Suprapubic skin (tissue), 4 donors: Measurements from ENCODE around the gene CBLB. TPM values are rescaled to one million over a fixed set of nuclear protein-coding genes. Genes with fewer than 3 reads are reported as not detected.

Source experiments
- DNase-seq, 2 donors: peaks; one replicate each; pipeline ENCODE4 v3.0.0-alpha.2; 2019; ENCODE audit warnings: low spot score in 2 of 2
- H3K27ac ChIP-seq: fragments of 200-600 bp; sonication (generic); one replicate; pipeline ENCODE4 v1.5.1; 2019
- H3K27me3 ChIP-seq: fragments of 200-600 bp; sonication (generic); one replicate; pipeline ENCODE4 v1.5.1; 2019
- H3K36me3 ChIP-seq: fragments of 200-600 bp; sonication (generic); one replicate; pipeline ENCODE4 v1.5.1; 2019
- H3K4me1 ChIP-seq: fragments of 200-600 bp; sonication (generic); one replicate; pipeline ENCODE4 v1.5.1; 2019
- H3K4me3 ChIP-seq: fragments of 200-600 bp; sonication (generic); one replicate; pipeline ENCODE4 v1.5.1; 2019; ENCODE audit warnings: mild to moderate bottlenecking
- H3K9me3 ChIP-seq: fragments of 200-600 bp; sonication (generic); one replicate; pipeline ENCODE4 v1.5.1; 2019
- CTCF ChIP-seq, 2 donors: fragments of 200-600 bp in 1 of 2; fragments of 450-650 bp in 1 of 2; sonication (generic) in 1 of 2; IDR thresholded peaks; one replicate each; pipeline ENCODE4 v1.5.1; 2016 to 2019; ENCODE audit warnings: antibody characterized with exemption in 2 of 2, mild to moderate bottlenecking in 1 of 2, moderate library complexity in 1 of 2
- EP300 ChIP-seq: sonication (generic); formaldehyde crosslinking; IDR thresholded peaks from one replicate; pipeline ENCODE4 v1.6.1; 2017; ENCODE audit warnings: antibody characterized with exemption
- POLR2A ChIP-seq, 2 donors: fragments of 450-650 bp; IDR thresholded peaks; one replicate each; pipeline ENCODE4 v1.6.1; 2017; ENCODE audit warnings: antibody characterized with exemption in 2 of 2, mild to moderate bottlenecking in 2 of 2, moderate library complexity in 2 of 2
- POLR2AphosphoS5 ChIP-seq, 3 donors: sonication (generic); formaldehyde crosslinking; IDR thresholded peaks; one replicate each; pipeline ENCODE4 v1.6.1; 2017; ENCODE audit warnings: antibody characterized with exemption in 3 of 3
- WGBS: methylation state at CpG from one replicate; pipeline ENCODE4 v1.1.5; 2018; 5-methylcytosine and 5-hydroxymethylcytosine counted together
- total RNA-seq, 4 donors: library from RNA; depleted of rRNA; stranded (reverse); fragments of >200 nt; gene quantifications; one replicate each; pipeline ENCODE4 v1.1.0, GENCODE V29; 2016

Gene CBLB
- total RNA-seq = 10 to 100 TPM; 16.8 to 43.8 (median 25.2) TPM

DNA sequence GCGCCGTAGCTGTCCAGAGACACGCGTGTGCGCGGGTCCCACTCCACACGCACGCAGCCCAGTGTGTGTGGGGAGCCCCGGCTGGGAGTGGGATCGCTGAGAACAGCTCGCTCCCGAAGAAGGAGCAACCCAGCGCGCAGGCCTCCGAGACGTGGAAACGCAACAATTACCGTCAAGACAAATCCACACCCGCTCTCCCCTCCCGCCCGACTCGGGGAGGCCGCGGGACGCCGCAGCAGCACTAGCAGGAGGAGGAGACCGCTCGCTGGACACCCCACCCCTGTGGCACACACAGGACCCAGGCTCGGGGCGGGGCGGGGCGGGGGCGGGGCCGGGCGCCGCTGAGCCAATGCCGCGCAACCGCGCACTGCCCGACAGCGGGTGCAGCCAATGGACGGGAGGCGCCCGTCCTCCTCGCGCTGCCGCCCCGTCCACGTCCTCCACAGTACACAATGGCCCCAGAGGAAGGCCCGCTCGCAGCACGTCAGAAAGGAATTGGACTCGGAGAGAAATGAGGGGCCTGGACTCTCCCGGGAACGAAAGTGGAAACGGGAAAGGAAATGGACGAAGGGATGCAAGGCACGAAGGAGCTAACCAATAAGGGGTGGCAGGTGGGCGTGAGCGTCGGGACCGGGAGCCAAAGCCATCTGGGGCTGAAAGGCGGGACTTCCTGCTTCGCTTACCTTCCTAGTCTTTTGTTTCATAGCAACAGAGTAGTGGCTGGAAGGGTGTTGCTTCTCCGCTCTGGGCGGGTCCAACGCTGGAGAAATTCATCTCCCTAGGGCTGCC is at the start of gene CBLB:
TSS of gene CBLB (minus strand) at position 271 of the 789 bp plus-strand sequence. CDS start 1,435 bp downstream, outside the sequence.
- 0% methylated on average over 22 of the region's 68 CpGs for WGBS
- Histone ChIP-seq H3K36me3 (no peaks in the 10 kb centered on the region), H3K9me3 (no peaks in the 10 kb centered on the region), H3K4me1 (peaks cover 33% of the 10 kb centered on the region), H3K27me3 (no peaks in the 10 kb centered on the region), H3K4me3 (peak within 1 kb of the TSS; percentile 72), H3K27ac (peak within 1 kb of the TSS; percentile 96)
- DNase-seq = peak; percentile 95 to 96
- TF ChIP-seq EP300 (no peak), POLR2AphosphoS5 (IDR thresholded peaks at IDR 0.05) (peak; percentile 50 to 87 (median 72)), POLR2A (IDR thresholded peaks at IDR 0.05) (peak in 1 of 2 donors; percentile 89), CTCF (IDR thresholded peaks at IDR 0.05) (no peak)

DNA sequence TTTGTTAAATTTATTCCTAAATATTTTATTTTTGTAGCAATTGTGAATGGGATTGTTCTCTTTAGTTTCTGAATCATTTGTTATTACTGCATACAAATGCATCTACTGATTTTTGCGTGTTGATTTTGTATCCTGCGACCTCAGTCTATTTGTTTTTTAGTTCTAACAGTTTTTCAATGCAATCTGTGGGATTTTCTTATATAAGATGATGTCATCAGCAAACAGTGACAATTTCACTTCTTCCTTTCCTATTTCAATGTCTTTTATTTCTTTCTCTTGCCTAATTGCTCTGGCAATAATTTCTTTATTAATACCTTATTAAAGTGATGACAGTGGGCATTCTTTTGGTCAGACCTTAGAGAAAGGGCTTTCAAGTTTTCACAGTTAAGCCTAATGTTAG is 48.0 kb upstream of the CBLB start:
- WGBS = 91% methylated on average over 2 of the region's 2 CpGs
- Histone ChIP-seq H3K4me1 (no peaks in the 10 kb centered on the region), H3K27me3 (no peaks in the 10 kb centered on the region), H3K36me3 (no peaks in the 10 kb centered on the region), H3K27ac (no peak overlapping the region), H3K9me3 (no peaks in the 10 kb centered on the region), H3K4me3 (no peak overlapping the region)
- TF ChIP-seq EP300 = no peak
- TF ChIP-seq CTCF (IDR thresholded peaks at IDR 0.05) = no peak
- TF ChIP-seq POLR2AphosphoS5 (IDR thresholded peaks at IDR 0.05) = no peak
- TF ChIP-seq POLR2A (IDR thresholded peaks at IDR 0.05) = no peak
- DNase-seq = no peak

GRCh38 chr3:105915524-105915923 is 46.7 kb upstream of the CBLB start:
- TF ChIP-seq EP300 (no peak), POLR2AphosphoS5 (IDR thresholded peaks at IDR 0.05) (no peak), POLR2A (IDR thresholded peaks at IDR 0.05) (no peak), CTCF (IDR thresholded peaks at IDR 0.05) (no peak)
- H3K27ac ChIP-seq = no peak overlapping the region
- H3K4me3 ChIP-seq = no peak overlapping the region

DNA sequence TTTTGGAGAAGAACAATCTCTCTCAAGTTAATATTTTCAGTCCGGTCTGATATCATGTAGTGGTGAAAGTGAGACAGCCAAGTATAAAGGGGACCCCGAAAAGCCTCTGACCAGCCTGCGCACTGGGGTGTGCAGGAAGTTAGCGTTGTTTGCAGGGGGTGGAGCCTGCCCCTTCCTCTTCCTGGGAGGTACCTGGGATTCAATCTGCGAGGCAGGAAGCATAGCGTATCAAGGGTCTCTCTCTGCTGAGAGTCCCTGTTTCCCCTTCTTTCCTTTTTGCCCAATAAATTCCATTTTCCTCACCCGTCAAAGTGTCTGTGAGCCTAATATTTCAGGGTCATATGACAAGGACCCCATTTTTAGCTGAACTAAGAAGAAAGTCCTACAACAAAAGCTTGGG is 44.8 kb upstream of the CBLB start:
- Histone ChIP-seq H3K9me3 (no peaks in the 10 kb centered on the region), H3K4me1 (no peaks in the 10 kb centered on the region), H3K27me3 (no peaks in the 10 kb centered on the region), H3K36me3 (no peaks in the 10 kb centered on the region), H3K27ac (no peak overlapping the region), H3K4me3 (no peak overlapping the region)
- DNase-seq = no peak
- 96% methylated on average over 7 of the region's 7 CpGs for WGBS
- no peak for TF ChIP-seq CTCF (IDR thresholded peaks at IDR 0.05)
- TF ChIP-seq EP300 = no peak
- TF ChIP-seq POLR2A (IDR thresholded peaks at IDR 0.05) = no peak
- TF ChIP-seq POLR2AphosphoS5 (IDR thresholded peaks at IDR 0.05) = no peak

More at GRCh38 chr3:105915524-105915923, 46.7 kb upstream of the CBLB start:
- no peak for DNase-seq
- no peaks in the 10 kb centered on the region for H3K36me3 ChIP-seq
- no peaks in the 10 kb centered on the region for H3K9me3 ChIP-seq
- no peaks in the 10 kb centered on the region for H3K27me3 ChIP-seq
- H3K4me1 ChIP-seq = no peaks in the 10 kb centered on the region
- WGBS = 83% methylated on average over 2 of the region's 2 CpGs

- Histone ChIP-seq H3K9me3 (no peaks in the 10 kb centered on the region), H3K36me3 (no peaks in the 10 kb centered on the region), H3K27ac (no peak overlapping the region), H3K27me3 (no peaks in the 10 kb centered on the region), H3K4me3 (no peak overlapping the region), H3K4me1 (peaks cover 1% of the 10 kb centered on the region)
- TF ChIP-seq CTCF (IDR thresholded peaks at IDR 0.05) (no peak), EP300 (no peak), POLR2A (IDR thresholded peaks at IDR 0.05) (no peak), POLR2AphosphoS5 (IDR thresholded peaks at IDR 0.05) (no peak)
- no peak for DNase-seq
Measured at GRCh38 chr3:105912891-105913290, 44.1 kb upstream of the CBLB start.
